ENCODE data around the gene PPP6R2.
"Not testable (repeated sequence)": the region's sequence is repeated elsewhere in the genome, so short reads cannot be mapped to it uniquely, and the experiment has no call there.

The PPP6R2 gene

DNA sequence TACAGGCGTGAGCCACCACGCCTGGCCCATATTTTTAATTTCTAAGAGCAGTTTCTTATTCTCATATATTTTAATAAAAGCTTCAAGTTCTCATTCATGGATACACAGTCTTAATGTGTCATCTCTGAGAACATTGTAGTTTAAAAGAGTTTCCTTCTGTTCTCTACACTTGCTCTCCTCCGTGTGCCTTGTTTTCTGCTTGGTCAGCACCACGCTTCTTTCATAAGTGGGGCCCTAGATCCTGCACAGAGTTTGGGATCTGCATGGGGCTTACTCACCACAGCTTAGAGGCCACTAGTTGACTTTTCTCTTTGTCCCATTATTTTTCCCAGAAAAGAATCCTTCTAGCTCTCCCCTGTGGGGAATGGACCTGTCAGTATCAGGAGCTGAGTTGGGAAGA, 58.8 kb downstream of the PPP6R2 start:
- no peak for DNase-seq

DNA sequence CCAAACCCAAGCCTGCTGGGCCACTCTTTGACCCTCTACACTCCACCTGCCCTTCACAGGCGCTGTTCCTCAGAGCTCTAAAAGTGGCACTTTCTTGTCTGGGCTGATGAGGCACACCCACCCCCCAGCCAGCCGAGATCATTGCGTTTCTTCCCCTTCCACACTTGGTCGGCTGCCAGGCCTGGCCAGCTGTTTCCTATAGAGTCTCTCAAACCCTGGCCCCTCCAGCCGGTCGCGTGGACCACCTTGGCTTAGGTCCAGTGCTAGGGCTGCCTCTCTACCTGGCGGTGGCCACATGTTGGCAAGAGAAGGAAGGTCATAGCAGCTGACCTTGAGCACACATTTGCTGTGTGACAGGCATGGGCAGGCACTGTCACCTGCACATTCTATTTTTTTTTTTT, 60.6 kb downstream of the PPP6R2 start:
- DNase-seq = no peak

DNA sequence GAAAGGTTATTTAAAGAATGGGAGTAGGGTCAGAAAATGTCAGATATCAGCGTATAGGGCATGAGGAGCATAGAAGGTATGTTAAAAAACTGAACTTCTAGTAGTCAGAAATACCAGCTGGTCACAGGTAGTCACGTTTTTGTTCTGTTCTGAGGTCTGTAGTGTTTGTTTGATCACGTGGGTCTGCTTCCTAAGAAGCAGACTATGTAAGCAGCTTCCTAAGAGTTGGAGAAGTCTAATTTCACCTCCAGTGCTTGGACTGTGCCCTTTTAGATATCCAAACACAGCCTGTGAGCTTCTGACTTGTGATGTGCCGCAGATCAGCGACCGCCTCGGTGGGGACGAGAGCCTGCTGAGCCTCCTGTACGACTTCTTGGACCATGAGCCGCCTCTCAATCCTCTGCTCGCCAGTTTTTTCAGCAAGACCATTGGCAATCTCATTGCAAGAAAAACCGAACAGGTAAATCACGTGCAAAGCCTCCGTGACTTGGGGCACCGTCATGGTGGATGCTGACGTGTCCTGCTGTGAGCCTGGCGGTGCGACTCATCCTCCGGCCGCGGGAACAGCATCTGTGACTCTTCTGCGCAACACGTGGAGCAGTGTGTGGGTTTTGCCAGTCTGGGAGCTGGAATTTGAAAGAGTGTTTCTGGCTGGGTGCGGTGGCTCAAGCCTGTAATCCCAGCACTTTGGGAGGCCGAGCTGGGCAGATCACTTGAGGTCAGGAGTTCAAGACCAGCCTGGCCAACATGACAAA, 63.5 kb downstream of the PPP6R2 start:
- DNase-seq = no peak

DNA sequence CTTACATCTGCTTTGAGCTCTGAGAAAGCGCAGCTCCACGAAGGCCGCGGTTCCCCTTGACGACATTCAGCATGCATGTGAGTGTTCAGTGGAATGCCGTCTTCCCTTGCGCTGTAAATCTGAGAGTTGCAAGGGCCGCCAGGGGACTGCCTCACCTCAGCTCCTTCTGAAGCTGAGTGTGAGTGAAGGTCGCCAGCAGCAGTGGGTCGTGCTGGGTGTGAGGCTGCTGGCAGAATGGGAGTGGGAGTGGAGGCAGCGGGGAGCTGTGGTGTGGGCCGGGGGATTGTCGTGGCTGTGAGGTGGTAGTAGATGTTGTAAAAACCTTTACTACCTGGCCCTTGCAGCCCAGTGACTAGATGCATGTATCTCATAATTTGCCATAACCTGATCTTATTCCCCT, 65.2 kb downstream of the PPP6R2 start:
- no peak for DNase-seq

DNA sequence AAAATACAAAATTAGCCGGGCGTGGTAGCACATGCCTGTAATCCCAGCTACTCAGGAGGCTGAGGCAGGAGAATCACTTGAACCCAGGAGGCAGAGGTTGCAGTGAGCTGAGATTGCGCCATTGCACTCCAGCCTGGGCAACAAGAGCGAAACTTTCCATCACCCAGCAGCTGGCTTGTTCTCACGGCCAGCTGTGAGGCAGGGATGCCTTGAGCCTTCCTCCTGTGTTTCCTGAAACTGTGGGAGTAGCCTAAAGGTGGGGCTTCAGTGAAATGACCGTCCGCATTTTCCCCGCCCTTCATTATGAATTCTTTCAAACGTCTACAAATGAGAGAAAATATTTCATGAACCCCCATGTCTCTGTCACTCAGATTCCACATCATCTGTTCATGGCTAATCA, 65.8 kb downstream of the PPP6R2 start:
- DNase-seq = not testable (repeated sequence)

DNA sequence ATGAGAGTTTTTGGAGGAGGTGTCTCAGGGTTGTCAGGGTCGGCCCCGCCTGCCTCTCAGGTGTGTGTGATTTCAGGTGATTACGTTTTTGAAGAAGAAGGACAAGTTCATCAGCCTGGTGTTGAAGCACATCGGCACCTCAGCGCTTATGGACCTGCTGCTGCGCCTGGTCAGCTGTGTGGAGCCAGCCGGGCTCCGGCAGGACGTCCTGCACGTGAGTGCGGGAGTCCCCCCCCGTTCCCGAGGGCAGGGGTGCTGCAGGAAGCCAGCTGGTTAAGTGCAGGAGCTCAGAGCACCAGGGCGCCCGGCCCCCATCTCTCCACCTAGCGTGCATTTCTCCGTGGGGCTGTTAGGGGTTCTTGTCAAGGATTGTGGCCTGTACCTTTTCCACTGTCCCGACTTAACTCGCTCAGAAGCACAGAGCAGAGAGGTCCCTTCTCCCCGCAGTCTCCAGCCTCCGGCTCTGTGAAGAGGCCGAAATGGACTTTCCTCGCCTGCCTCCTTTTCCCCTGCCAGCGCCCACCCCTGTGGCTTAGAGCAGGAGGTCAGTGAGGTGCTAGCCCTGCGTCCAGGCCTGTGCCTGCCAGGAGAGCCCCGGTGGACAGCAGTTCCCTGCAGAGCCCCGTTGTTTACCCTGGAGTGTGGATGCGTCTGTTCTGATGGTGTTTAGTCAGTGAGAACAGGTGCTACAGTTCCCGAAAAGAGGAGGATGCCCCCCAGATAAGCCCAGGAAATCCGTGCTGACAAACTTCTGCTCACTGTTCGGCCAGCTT, 71.5 kb downstream of the PPP6R2 start:
- DNase-seq = no peak

DNA sequence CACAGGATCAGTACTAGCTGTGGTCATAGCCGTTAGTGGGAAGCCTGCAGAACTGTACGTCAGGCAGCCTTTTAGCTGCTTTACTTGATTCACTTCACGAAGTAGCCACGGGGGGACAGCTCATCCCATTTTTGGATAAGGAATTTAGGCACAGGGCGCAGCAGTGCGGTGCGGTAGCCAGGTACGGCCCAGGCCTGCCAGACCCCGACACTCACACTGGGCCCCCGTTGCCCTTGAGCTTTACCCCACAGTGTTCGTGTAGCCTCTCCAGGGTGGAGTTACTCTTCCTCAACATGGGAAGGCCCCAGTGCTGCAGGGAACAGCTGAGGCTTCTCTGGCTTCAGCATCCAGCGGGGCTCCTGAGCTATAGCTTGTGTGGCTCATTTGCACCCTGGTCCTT, 72.3 kb downstream of the PPP6R2 start:
- no peak for DNase-seq

DNA sequence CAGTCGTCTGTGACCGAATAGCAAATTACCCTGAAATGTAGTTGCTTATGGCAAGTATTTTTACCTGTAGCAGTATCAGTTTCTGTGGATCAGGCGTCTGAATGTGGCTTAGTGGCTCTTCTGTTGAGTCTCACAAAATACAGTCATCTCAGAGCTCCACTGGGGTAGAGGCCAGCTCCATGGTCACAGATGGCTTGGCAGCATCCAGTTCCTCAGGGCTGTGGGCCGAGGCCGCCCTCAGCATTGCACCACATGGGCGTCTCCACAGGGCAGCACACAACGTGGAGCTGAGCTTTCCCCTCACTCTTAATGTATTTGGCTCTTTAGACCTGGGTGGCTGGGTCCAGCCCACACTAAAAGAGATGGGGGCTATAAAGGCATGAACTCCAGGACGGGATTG, 73.9 kb downstream of the PPP6R2 start:
- DNase-seq = no peak

DNA sequence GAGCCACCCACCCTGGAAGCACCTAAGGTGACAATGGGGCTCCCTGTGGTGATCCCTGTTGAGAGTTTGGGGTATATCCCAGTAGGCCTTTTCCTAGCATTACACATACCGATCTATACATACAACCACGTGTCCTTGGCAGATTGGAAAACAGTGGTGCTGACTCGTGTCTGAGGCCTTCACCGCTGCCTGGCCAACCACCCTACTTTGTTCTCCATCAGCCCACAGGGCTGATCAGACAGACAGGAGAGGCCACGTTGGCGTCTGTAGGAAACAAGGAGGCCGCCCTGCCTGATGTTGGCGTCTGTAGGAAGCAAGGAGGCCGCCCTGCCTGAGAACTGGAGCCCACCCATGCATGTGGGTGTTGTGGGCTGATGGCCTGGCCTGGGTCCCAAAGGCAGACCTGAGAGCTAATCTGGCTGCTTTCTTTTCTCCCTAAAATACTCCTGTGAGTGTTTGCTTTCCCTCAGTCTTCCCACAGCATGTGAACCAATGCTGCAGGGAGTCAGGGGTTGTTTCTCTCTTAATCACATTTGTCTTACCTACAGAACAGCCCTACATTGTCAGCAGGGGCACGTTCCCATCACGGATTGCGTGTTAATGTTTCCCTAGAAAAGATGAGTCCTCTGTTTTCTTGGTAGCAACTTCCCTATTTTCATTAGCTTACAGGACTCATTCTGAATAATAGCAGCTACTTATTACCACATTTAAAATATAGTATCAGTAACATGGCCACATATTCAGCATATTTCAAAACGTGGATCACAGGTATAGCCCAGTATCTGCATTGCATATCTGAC, 74.5 kb downstream of the PPP6R2 start:
- no peak for DNase-seq

DNA sequence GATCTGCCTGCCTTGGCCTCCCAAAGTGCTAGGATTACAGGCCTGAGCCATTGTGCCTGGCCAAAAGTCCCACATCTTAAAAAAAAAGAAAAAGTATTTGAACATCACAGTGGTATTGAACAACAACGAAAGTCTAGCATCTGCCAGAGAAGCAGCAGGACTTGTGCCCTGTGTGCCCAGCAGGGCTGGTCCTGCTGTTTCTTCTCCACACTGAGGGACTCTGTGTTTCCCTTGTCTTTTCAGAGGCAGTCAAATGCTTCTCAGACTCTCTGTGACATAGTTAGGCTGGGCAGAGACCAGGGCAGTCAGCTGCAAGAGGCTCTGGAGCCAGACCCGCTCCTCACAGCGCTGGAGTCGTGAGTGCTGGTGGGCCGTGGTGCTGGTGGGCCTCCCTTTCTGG, 75.5 kb downstream of the PPP6R2 start:
- DNase-seq = no peak

DNA sequence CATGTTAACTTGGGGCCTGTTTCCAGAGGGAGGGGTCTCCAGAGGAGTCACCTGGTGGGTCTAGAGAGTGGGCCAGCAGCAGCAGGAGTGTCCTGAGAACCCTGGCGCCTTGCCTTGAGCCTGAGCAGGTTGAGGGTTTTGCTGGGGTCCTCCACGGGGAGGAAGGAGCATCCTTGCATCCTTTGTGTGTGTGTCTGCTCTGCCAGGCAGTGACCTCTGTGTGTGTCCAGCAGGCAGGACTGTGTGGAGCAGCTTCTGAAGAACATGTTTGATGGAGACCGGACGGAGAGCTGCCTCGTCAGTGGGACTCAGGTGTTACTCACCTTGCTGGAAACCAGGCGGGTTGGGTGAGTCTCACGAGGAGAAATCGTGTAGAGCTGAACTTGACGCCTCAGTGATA, 76.0 kb downstream of the PPP6R2 start:
- no peak for DNase-seq

DNA sequence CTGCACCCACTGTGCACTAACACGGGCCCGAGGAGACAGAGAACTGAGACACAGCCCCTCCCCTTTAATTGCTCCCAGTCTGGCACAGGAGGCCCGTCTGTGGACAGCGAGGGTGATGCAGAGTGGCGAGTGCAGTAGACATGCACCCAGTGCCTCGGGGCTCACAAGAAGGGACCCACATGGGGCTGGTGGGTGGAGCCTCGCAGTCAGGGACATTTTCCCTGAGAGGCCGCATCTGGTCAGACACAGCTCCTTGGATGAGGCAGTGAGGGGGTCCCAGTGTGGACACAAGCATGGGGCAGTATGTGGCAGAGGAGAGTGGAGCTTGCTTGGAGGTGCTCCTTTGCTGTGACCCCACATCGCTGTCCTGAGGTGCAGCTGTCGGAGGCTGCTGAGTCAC, 76.9 kb downstream of the PPP6R2 start:
- DNase-seq = no peak

DNA sequence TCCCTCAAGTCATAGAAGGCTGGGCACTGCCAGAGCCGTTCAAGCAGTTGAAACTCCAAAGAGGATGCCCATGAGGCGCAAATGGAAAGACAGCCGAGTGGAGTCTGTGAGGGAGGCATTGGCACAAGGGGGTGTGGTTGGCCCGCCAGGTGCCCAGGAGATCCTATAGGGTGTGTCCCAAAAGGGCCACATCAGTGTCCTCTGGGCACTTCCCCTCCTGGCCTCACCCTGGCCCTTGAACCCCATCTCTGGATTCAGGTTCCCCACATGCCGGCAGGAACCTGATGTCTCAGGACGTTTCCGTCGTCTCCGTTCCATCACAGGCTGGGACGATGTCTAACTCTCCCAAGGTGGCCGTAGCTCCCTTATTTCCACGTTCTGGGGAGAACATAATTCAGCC, 77.5 kb downstream of the PPP6R2 start:
- no peak for DNase-seq

DNA sequence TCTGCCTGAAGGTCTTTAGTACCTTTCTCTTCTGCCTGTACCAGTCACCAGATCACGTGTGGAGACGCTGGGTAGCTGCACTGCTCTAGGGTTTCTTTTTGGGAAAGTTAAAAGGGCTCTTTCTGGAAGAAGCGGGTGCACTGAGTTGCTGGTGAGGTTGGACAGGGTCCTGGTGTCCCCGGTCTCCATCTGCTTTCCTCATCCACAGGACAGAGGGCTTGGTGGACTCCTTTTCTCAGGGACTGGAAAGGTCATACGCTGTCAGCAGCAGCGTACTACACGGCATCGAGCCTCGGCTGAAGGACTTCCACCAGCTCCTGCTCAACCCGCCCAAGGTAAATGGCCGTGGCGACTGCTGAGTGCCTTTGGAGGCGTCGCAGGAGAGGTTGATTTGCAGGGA, 78.9 kb downstream of the PPP6R2 start:
- DNase-seq = no peak

DNA sequence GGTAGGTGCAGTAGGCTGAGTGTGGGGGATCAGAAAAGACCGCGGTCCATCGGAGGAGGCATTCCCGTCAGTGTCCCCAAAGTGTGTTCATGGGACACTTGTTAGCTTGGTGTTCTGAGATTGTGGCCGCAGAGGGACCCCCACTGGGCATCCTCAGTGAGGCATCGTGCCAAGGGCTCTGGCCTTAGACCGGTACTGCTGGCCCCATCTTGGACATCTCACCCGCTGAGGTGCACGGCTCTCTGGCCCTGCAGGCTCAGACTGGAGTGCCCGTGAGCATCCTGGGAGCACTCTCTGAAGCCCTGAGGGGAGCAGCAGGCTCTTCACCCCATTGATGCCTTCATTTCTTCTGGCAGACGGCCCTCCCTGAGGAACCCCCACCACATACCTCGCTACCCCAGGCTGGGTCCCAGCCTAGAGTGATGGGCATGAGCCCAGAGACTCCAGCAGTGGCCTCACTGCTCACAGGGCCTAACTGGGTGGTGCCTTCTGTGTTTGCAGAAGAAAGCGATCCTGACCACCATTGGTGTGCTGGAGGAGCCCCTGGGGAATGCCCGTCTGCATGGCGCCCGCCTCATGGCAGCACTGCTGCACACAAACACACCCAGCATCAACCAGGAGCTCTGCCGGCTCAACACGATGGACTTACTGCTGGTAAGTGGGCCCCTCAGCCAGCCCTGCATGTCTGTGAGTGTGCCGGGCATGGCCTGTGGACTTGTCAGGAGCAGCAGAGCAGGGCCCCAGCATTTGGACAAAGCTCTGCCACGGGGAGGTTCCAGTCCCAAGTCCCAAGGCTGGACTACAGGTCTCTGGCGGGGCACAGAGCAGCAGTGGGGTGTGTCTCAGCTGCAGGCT, 80.1 kb downstream of the PPP6R2 start:
- no peak for DNase-seq

DNA sequence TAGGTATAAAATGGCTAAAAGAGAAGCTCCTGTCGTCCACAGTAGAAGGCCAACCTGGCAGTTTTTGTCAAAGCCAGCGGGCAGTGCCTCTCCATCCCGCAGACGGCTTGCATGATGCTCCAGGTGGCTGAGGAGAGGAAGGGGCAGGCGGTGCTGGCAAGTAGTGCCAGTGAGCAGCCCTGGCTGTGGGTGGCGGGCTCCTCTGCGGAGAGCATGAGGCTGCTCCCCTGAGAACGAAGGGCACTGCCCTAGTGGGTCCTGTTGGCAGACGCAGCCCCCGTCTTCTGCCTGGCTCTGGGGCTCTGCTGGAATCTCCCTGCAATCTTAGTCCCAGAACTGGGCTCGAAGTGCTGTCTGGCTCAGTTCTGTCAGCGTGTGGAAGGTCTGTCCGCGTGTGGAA, 80.8 kb downstream of the PPP6R2 start:
- DNase-seq = no peak

DNA sequence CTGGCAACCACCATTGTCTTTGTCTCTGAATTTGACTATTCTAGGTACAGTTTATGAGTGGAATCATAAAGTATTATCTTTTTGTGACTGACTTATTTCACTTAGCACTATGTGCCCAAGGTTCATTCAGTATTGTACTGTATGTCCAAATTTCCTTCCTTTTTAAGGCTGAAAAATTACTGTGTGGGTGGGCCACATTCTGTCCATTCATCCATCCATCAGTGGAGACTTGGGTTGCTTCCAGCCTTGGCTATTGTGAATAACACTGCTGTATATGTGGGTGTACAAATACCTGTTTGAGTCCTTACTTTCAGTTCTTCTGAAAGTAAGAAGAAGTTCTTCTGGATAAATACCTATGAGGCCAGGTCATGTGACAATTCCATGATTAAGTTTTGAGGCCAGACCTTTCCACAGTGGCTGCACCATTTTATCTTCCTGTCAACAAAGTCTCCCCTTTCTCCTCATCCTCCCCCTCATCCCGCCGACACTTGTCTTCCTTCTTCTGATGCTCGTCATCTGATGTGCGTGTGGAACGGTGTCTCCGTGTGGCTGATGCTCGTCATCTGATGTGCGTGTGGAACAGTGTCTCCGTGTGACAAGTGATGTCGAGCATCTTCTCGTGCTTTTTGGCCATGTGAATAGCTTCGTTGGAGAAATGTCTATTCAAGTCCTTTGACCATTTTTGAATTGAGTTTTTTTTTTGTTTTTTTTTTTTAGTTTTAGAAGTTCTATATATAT, 82.2 kb downstream of the PPP6R2 start:
- DNase-seq = no peak

DNA sequence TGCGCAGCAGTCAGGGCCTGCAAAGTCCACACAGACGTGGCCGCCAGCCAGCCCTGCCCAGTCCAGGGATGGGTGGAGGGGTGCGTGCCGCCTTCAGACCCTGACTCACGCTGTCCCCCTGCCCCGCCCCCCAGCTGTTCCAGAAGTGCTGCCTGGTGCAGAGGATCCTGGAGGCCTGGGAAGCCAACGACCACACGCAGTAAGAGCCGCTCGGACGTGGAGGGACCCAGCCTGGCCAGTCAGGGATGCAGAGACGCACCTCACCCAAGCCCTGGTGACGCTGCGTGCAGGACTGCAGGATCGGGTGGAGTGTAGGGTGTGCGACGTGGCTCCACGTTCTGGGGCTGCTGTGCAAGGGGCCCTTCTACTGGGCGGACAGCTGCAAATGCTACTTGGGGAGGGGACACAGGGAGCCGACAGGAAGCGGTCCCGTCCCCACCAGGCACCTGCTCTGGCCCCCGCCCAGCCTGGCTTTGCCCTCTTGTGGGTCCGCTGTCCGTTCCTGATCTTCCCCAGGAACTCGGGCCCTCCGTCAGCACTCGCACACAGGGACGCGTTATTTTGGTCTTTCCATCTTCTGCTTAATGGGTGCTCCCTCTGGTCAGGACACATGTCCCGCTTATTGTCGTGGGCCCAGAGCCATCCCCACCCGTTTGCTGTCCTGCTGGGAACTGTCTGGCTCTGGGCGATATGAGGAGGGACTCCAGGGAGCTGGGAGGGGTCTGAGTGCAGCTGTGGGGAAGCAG, 89.2 kb downstream of the PPP6R2 start:
- DNase-seq = no peak

DNA sequence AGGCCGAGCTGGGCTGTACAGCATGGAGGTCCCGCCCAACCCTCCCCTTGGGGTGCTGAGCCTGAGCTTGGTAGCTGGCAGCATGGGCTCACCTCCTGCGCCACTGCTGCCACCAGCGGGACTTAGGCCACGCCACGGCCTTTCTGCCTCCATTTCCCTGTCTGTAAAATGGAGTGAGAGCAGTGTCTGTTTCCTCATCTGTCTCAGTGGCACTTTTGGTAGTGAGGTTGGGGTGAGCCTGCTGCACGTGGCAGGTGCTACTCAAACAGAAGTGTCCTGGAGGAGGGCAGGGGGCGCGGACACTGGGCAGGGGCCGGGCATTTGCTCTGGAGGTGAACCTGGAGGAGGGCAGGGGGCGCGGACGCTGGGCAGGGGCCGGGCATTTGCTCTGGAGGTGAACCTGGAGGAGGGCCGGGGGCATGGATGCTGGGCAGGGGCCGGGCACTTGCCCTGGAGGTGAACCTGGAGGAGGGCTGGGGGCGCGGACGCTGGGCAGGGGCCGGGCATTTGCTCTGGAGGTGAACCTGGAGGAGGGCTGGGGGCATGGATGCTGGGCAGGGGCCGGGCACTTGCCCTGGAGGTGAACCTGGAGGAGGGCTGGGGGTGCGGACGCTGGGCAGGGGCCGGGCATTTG, 89.9 kb downstream of the PPP6R2 start:
- not testable (repeated sequence) for DNase-seq

DNA sequence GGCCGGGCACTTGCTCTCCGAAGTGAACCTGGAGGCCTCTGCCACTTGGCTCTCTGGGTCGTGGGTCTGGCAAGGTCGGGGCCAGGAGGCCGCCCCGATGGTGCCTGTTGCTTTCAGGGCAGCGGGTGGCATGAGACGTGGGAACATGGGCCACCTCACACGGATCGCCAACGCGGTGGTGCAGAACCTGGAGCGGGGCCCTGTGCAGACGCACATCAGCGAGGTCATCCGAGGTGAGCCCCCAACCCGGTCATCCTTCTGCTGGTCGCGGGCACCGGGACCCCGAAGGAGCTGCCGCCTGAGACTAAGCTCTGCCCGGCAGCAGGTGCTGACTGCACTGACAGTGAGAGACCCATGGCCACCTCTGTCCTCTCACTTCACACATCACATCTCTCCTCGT, 91.7 kb downstream of the PPP6R2 start:
- DNase-seq = no peak

Data from NCI-H2081 treated with DMSO at 0.1 percent for 48 hours (cell line).